Stimulated activated CD8-positive, alpha-beta memory T cell treated with anti-CD3 and anti-CD28 coated beads, Interleukin-2, amount 100 ng/mL, for 48 hours (primary cell): ENCODE results near the gene MFSD2A.
"Not testable (repeated sequence)": the region's sequence is repeated elsewhere in the genome, so short reads cannot be mapped to it uniquely, and the experiment has no call there.

Experiments
- DNase-seq, 2 donors: peaks; one replicate each; pipeline ENCODE4 v3.0.0-alpha.2; 2020; ENCODE audit warnings: low read depth in 2 of 2

Gene MFSD2A

DNA sequence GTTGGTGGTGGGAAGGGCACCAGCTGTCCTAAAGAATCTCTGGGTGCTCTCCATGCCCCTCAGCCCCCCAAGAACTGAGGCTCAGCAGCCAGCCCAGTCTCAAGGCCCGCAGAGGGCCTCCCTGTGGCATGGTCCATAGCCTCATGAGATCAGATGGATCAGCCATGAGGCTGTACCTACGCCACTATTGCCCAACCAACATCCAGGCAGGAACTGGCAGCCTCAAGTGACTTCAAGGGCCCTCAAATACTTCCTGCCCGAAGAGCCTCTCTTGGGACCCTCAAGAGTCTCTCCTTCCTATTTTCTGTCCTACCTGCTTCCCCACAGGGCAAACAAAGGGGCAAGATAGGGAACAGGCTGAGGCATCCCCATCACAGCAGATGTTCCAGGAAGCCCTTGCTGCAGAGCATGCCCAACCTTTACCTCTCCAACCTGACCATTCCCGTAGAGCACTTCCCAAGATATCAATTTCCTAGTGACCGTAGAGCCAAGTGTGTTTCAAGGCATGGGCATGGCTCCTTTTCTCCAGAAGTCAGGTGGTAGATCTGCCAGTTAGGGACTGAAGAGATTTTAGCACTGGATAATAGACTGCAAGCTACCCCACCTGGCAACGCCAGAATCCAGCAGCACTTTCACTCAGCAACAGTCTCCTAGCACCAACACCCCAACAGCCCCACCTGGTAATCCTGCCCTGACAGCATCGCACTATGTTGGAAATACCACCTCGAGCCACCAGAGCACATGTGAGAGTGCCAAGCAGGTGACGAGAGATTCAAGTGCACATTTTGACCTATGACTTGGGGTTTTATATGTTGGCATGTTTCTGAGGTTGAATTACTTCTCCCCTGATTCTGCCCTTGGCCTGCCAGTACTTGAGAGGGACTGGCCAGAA is 13.7 kb upstream of the MFSD2A start:
- no peak for DNase-seq

DNA sequence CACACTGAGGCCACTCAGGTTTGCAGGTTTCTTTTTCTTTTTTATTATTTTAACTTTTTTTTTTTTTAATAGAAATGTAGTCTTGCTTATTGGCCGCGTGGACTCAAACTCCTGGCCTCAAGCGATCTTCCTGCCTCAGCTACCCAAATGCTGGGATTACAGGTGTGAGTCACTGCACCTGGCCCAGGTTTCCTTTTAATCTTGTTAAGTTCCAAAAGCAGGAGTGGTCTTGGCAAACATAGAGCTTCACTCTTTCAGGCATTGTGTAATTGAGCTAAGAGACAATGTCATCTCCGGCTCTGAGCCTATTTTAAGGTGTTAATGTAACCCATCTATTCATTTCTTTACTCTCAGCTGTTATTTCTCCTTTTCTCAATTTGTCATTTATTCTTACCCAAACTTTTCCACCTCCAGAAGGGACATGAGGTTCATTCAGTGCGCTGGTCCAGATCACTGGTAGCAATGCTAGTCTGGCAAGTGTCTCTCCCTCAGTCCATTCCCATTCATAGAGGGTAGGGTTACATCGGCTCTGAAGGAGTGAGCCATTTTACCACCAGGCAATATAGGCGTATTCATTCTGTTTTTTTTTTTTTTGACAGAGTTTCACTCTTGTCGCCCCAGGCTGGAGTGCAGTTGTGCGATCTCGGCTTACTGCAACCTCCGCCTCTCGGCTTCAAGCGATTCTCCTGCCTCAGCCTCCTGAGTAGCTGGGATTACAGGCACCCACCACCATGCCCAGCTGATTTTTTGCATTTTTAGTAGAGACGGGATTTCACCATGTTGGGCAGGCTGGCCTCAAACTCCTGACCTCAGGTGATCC is 11.3 kb upstream of the MFSD2A start:
- DNase-seq, result no peak

DNA sequence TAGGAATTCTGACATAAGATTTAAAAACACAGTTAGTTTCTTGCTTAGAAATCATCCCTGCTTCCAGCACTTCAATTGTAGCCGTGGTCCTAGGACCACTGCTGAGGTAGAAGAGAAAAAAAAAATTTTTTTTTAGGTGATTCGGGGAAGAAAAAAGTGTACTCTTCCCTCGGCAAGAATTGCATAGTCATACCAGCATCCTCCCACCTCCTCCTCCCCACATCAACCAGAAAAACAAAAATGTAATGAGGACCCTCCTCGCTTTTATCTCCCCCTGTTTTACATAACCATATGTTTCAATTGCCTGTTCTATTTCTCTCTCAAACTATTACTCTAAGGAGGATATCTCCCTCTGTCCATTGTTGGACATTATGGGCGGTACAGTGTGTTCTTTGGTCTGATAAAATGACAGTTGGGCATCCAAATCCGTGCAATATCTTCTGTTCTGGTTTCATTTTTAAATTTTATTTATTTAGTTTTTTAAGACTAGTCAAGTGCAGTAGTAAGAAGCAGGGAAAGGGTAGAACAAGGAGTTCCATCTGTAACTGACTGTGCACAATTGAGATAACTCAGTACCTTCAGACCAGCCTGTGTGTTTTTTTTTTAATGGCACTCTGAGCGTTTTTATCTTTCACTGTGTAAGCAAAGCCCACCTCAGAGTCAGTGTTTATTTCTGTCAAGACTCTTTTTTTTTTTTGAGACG is 10.4 kb upstream of the MFSD2A start:
- DNase-seq, result no peak

DNA sequence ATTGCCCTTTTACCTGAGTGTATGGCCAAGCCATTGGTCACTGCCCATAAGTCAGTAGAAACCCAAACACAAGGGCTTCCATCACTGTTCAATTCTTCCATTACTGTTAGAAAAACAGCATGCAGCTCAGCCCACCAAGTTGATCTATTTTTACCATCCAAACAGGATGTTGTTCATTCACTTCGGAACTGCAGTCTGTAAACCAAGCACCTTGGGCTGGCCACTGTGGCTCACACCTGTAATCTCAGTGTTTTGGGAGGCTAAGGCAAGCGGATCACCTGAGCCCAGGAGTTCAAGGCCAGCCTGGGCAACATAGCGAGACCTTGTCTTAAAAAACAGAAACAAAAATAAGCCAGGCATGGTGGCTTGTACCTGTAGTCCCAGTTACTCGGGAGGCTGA is 8.7 kb upstream of the MFSD2A start:
- no peak for DNase-seq

DNA sequence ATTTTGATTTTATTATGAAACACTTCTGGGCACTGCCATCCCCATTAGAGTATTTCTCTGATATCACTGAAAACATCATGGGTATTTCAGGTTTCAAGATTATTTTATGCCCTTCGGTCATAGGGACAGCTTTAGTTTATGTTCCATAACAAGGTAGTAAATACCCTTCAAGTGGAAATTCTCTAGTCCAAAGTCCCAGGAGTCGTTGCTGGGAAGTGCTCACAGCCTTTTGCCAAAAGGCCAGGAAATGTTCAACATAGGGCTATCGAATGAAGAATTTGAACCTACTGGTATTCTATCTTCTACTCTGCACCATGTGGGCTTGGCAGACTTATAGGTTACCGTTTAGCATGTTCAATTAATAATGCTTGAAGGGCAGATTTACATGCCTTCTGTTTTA is 7.7 kb upstream of the MFSD2A start:
- no peak for DNase-seq

DNA sequence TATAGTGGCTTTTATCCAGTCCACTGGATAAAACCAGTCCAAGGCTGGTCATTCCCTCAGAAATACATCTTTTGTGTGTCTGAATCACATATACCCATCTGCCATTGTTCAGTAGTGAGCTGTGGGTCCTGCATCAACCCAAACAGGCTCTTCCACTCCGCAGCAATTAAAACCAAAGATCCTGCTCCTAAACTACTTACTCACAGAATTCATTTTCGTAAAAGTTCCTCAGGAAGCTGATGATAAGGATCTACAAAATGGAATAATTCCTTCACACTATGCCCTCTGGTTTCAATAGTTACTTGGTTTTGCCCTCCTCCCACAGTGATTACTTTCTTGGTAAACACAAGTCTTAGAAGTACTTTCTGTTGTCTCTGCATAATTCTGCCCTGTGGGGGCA is 5.1 kb upstream of the MFSD2A start:
- DNase-seq, result no peak

DNA sequence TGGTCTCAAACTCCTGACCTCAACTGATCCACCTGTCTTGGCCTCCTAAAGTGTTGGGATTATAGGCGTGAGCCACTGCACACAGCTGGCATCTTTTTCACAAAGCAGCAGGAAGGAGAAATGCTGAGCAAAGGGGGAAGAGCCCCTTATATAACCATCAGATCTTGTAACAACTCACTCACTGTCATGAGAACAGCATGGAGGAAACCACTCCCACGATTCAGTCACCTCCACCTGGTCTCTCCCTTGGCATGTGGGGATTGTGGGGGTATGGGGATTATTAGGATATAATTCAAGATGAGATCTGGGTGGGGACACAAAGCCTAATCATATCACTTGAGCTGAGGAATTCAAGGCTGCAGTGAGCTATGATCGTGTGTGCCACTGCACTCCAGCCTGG is 3.0 kb upstream of the MFSD2A start:
- no peak for DNase-seq

DNA sequence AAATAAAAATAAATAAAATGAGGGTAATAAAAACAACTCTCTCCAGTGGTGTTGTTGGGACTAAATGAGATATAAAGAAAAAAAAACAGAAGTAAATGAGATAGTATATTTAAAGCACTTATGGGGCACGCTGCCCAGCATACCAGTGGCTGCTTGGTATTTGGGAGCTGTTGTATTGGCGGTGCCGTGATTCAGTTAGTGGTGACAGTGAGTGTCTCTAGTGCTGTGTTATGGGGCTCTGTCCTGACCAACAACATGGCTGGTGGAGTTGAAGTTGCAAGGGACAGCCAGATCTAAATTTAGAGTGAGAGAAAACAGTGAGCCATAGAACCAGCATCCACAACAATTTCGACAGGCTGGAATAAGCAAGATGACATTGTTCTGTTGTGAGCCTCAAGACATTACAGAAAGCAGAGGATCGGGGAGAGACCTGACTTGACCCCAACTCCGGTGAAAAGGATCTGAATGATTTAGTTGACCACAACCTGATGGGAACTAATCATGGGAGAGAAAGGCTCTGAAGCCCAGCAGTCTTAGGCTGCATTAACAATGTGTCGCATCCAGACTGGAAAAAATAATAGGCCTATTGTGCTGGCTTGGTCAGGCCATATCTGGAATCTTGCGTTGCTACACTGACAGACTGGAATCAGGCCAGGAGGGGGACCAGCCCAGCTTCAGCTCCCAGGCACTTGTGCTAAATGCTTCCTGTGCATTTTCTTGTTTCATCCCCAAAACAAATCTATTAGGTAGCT is 2.4 kb upstream of the MFSD2A start:
- no peak for DNase-seq

DNA sequence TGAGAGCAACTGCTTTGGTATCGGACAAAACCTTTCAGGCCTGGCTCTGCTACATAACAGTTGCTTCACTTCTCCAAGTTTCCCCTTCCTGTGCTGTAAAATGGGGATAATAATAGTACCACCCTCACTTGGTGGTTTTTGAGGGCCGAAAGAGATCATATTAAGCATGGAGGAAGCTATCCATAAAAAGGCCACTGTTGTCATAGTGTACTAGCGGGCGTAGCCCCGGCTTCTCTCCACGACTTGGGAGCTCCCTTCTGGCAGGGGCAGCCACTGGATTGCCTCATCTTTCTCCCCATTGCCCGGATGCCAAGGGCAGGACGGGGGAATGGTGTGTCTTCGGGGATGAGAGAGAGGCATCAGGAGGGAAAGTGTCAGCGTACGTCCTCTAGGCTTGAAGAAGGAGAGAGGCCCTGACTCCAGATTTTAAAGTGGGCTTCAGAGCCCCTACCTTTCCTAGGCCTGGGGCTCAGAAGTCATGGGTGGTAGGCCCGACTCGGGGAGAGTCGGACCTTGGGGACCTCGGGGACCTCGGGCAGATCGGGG is 548 bp upstream of the MFSD2A start:
- no peak for DNase-seq

DNA sequence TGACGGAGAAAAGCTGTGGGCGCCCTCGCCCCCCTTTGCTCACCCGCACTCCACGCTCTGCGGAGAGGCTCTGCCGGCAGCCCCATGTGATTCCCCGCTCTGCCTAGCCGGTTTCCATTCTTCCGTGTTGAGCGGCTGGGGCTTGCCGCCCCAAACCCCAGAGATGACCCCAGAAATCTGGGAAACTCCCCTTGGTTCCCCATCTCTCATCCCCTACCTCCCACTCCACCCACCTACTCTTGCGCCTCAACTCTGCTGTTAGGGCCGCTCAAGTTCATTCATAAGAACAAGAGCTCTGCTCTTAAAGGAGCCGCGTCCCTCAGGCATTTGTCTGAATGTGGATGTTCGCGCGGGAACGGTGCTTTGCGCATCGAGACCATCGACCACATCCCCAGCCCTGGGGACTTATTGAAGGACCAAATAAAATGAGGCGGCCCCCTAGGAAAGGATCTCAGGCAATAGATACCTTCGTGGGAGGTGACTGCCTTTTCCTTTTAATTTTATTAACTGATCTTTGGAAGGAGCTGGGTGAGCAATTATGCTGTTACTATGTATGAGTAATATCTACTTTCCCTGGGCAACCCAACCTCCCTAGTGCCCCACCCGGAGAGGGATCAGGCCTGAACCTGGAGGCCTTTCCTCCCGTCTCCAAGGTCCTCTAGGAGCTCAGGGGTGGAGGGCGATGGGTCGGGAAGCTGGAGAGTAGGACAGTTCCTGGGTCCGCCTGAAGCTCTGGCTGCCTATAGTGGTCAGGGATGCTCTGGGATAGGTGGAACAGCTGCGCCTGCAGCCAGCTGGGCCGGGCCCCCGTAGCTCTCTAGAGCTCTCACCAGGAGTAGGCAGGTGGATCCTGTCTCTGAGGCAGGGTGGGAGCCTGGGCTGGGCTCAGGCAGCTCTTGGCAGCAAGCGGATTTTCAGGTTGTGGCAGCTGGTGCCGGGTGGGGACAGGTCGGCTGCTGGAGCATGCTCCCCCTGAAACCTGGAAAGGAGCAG is 898 bp downstream of the MFSD2A start:
- DNase-seq, result peak; percentile 40

DNA sequence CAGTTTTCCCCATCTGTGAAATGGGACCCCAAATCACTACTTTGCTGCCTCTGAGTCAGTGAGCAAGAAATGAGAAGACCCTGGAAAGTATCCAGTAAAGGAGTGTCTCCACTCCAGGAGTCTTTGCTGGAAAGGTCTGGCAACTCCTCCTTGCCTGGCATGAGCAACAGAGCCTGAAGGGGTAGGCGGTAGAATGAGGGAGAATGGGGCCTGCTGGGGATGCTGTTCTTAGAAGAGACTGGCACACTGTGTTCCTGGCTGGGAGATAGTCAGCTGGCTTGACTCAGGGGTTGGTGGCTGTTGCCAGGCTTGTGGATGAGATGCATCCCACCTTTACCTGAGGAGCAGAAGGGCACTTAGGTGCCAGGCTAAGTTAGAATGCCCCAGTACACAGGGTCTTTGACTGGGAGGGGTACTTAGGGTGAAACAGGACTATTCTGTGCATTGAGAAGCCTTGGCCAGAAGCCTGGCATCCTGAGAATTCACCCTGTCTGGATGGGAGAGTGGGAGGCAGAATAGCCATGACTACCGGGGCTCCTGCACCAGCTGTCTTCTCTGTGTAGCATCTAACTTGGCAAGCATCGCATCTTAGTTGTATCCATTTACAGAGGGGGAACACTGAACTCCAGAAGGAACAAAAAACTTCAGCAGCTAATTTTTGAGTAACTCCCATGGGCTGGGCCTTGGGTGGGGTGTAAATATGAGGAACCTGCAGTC is 2.5 kb downstream of the MFSD2A start:
- no peak for DNase-seq

DNA sequence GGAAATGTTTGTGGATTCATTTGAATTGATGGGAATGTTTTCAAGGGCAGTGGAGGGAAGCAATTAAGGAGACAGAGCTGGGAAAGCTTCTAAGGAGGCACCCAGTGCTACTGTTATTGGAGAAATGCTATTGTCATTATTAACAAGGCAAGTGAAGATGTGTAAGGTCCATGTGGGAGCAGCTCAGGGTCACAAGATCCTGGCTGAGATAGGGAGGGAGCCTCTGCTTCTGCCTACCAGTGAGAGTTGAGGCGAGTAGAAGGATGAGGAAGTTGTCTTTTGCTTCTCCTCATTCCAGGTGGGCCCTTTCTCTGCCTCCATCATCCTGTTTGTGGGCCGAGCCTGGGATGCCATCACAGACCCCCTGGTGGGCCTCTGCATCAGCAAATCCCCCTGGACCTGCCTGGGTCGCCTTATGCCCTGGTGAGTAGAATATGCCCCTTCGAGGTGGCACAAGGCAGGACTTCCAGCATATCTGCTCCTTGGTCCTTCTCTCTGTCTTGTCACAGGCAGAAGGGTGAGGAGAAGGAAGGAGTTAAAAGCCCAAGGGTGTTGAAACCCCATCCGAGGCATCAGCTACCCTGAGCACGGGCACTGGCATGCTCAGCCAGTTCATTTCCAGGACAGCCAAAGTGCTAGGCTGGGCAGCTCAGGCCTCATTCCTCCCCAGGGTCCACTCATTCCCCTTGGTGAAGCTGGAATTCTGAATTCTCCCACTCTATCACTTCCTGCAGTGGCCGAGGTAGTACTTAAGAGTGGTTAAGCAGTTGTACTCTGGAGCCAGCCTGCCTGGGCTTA is 3.7 kb downstream of the MFSD2A start:
- DNase-seq, result no peak

DNA sequence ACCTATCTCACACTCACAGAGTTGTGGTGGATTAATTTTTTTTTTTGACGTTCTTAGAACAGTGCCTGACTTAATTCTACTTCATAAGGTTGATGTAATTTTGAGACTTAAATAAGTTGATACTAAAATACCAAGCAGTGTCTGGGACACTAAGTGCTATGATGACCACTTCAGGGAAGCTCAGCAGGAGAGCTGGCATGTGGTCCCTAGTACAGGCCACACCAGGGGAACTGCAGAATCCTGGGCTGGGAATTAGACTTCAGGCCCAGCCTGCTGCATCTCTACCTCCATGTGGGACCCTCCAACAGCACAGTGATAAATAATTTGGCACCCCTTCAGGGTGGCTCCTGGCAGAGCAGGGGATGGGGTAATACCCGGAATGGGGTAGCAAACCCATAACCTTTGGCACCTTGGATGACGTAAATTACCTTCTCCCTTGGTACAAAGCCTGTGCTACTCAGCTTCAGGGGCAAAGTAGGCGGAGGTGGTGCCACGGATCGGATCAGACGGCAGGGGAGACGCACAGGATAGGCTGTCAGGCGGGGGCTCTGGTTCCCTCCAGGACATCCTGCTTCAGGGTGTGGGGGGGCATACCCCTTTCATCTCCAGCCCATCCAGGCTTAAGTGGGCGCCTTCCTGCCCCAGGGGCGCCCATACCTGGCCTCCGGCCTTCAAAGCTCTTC is 4.8 kb downstream of the MFSD2A start:
- no peak for DNase-seq

DNA sequence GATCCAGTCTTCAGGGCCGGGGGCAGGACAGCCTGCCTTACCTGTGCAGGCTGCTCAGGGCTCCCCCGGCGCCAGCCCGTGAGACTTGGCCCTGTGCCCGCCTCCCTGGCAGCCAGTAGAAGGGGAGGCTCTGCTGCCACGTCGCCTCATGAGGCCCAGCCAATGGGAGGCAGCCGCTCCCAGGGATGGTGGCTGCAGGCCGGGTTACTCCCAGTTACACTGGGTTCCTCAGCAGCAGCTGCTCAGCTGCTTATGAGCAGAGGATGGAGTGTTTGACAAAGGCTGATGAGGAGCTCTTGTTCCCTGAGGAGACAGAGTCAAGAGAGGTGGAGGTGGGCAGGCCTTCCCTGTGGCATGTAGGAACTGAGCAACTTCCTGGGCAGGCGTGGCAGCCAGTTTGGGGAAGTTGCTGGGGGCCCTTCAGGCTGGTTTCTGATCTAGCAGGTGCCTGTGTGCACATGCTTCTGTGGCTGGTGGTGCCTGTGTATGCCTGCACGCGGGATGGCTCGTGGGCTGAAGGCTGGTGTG is 5.5 kb downstream of the MFSD2A start:
- DNase-seq, result no peak

DNA sequence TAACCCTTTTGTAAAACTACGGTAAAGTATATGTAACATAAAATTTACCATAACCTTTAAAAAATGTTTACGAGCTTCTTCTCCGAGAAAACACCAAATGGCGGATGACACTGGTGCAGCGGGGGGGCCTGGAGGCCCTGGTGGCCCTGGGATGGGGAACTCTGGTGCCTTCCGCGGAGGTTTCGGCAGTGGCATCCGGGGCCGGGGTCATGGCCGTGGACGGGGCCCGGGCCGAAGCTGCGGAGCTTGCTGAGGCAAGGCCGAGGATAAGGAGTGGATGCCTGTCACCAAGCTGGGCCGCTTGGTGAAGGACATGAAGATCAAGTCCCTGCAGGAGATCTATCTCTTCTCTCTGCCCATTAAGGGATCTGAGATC is 7.5 kb downstream of the MFSD2A start:
- no peak for DNase-seq

DNA sequence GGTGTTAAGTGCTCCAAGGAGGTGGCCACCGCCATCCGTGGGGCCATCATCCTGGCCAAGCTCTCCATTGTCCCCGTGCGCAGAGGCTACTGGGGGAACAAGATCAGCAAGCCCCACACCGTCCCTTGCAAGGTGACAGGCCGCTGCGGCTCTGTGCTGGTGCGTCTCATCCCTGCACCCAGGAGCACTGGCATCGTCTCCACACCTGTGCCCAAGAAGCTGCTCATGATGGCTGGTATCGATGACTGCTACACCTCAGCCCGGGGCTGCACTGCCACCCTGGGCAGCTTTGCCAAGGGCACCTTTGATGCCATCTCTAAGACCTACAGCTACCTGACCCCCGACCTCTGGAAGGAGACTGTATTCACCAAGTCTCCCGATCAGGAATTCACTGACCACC is 8.0 kb downstream of the MFSD2A start:
- not testable (repeated sequence) for DNase-seq

DNA sequence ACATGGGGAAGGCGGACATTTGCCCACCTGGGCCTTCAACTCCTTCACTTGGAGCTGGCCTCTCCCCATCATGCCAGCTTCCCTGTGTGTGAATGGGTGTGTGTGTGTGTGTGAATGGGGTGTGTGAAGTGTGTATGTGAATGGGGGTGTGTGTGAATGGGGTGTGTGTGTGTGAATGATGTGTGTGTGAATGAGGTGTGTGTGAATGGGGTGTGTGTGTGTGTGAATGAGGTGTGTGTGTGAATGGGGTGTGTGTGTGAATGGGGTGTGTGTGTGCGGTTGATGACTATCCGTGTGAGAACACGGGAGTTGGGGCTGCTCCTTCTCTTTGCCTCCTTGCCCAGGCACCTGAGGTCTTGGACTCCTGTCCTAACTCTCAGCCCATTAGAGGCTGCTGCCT is 9.6 kb downstream of the MFSD2A start:
- DNase-seq, result no peak

DNA sequence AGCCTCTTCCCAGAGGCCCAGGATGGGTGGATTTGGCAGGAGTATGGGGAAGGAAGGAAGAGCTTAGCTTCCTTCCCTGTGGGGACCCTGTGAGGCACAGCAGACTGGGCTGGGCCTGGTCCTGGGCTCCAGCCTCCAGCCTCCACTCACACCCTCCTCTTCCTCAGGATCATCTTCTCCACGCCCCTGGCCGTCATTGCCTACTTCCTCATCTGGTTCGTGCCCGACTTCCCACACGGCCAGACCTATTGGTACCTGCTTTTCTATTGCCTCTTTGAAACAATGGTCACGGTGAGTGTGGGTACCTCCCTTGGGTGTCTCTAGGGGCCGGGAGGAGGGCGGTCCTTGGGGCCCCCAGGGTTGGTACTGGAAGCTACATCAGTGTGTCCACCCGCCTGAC is 10.1 kb downstream of the MFSD2A start:
- DNase-seq, result no peak
